Measurements from ENCODE around the gene SCART1. TPM values are rescaled to one million over a fixed set of nuclear protein-coding genes. Genes with fewer than 3 reads are reported as not detected.
"Not testable (repeated sequence)": the region's sequence is repeated elsewhere in the genome, so short reads cannot be mapped to it uniquely, and the experiment has no call there.

SCART1 gene
- total RNA-seq: 3.6 TPM

DNA sequence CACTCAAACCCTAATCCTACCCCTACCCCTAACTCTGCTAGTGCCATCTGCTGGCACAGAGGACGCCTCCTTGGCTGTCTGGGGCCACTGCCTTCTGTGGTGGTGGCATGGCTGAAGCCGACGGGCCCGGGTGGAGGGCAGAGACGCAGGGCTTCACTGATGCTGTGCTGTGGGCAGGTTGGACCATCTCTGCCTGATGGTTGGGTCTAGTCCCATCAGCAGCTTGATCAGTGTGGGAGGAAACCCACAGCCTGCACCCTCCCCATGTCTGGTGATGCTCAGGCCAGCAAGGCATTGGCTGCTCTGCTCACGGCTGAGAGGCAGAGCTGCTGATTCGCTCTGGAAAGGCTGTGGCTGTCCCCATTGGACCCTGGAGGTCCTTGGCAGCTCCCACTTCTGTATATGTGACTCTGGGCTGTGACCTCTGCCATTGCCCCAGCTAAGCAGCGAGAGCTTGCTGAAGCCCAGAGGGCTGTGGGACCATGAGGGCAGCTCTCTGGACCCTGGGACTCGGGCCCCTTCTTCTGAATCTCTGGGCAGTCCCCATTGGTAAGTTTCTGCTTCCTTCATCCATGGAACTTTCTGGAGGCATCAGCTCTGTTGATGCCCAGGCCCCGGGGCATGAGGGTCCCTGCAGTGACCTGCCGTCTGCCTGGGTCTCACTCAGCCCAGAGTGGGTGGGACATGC lies at the start of gene SCART1:
Gene SCART1 (plus strand): TSS at position 430 of the 688 bp plus-strand sequence. CDS start 53 bp downstream, at position 483.
- peak; percentile 4 for DNase-seq (ENCODE audit: low spot score)

DNA sequence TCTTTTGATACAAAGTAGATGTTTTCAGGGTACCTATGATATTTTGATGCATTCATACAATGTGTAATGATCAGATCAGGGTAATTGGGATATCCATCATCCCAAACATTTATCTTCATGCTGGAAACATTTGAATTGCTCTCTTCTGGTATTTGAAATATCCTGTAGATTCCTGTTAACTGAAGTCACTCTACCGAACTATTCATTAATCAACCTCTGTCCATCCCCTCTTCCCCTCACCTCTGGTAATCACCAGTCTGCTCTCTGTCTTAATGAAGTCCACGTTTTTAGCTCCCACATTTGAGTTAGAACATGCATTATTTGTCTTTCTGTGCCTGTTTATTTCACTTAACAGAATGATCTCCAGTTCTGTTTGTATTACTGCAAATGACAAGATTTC lies 48.5 kb upstream of the SCART1 start:
- no peak for DNase-seq (ENCODE audit: low spot score)

DNA sequence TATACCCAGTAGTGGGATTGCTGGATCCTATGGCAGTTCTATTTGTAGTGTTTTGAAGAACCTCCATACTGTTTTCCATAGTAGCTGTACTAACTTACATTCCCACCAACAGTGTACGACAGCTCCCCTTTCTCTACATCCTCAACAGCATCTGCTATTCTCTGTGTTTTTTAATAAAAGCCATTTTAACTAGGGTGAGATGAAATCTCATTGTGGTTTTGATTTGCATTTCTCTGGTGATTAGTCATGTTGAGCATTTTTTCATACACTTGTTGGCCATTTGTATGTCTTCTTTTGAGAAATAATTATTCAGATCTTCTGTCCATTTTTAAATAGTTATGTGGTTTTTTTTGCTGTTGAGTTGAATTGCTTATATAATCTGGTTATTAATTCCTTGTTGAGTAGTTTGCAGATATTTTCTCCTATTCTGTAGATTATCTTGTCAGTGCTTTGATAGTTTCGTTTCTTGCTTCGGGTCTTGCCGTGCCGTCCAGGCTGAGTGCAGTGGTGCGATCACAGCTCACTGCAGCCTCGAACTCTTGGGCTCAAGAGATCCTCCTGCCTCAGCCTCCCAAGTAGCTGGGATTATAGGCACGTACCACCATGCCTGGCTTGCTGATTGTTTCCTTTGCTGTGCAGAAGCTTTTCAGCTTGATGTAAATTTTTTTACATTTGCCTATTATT lies 47.8 kb upstream of the SCART1 start:
- DNase-seq (ENCODE audit: low spot score): no peak

DNA sequence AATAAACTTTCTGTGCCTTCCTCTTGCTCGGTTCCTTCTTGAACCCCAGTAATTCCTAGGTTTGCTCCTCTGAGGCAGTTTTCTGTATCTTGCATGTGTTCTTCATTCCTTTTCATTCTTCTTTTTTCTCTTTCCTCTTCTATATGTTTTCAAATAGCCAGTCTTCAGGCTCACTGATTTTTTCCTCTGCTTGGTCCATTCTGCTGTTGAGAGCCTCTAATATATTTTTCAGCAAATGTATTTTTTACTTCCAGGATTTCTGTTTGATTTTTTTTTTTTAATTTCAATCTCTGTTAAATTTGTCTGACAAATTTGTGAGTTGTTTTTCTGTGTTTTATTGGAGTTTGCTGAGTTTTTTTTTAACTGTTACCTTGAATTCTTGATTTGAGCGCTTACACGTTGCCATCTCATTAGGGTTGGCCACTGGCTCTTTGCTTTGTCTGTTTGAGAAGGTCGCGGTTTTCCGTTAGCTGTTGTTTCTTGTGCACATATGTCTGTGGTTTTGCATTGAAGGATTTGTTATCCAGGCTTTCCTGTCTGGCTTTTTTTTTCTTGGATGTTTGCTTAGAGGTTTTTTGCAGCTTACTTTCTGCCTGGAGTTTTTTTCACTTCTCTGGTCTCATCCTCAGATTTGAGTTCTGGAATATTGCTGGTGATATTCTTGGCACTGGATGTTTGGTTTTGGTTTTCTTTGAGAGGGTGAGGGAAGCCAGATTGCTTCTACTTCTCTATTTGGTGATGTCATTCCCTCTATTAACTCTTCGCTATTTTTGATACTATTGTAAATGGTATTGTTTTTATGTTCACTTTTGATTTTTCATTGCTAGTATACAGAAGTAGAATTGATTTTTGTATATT lies 42.0 kb upstream of the SCART1 start:
- no peak for DNase-seq (ENCODE audit: low spot score)

DNA sequence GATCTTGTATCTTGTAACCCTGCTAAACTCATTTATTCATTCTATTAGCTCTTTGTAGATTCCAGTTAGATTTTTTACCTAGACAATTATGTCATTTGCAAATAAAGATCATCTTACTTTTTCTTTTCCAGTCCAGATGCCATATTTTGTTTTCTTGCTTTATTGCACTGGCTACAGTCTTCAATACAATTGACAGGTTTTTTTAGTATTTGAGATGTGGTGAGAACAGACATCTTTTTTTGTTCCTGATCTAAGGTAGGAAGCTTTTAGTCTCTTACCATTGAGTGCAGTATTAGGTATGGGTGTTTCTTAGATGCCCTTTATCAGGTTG lies 41.4 kb upstream of the SCART1 start:
- no peak for DNase-seq (ENCODE audit: low spot score)

DNA sequence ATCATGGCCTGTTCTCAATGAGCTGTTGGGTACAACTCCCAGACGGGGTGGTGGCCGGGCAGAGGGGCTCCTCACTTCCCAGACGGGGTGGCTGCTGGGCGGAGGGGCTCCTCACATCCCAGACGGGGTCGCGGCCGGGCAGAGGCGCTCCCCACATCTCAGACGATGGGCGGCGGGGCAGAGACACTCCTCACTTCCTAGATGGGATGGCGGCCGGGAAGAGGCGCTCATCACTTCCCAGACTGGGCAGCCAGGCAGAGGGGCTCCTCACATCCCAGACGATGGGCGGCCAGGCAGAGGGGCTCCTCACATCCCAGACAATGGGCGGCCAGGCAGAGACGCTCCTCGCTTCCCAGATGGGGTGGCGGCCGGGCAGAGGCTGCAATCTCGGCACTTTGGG lies 39.3 kb upstream of the SCART1 start:
- DNase-seq (ENCODE audit: low spot score): not testable (repeated sequence)

DNA sequence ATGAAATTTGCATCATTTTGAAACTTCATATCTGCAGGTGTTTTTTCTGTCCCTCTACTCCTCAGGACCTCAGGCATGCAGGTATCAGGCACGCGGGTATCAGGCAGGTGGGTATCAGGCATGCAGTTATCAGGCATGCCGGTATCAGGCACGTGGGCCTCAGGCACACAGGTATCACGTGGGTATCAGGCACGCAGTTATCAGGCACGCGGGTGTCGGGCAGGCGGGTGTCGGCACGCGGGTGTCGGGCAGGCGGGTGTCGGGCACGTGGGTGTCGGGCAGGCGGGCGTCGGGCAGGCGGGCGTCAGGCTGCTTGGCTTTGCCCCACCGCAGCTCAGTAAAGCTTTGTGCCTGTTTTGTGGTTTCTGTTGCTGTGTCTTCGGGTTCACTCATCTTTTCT lies 38.0 kb upstream of the SCART1 start:
- no peak for DNase-seq (ENCODE audit: low spot score)

DNA sequence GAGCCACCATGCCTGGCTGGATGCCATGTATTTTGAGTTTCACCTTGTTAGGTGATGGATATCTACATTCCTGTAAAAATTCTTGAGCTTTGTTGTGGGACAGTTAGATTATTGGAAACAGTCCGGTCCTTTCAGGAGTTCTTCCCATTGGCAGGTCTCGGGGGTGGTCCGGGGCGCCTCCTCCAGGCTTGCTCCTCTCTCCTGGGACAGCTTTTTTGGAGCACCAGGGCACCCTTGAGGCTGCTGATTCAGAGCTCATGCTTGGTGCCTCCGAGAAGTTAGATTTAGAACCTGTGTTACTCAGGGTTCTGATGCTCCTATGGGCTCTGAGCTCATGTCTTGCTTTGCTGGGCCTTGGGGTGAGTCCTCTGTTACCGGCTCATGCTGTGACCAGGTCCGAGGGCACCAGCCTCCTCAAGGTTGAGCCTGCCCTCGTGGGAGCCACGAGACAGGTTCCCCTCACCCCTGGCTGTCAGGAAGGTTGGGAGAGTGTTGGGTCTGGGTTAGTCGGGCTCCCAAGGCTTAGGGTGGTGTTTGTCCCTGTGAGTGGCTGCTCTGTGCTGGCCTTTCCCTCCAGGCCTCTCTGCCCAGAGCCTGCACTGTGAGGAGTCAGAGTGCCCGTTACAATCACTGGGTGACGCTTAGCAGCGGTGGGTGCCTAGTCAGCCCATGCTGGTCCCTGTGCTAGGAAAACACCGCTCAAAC lies 35.3 kb upstream of the SCART1 start:
- DNase-seq (ENCODE audit: low spot score): no peak

DNA sequence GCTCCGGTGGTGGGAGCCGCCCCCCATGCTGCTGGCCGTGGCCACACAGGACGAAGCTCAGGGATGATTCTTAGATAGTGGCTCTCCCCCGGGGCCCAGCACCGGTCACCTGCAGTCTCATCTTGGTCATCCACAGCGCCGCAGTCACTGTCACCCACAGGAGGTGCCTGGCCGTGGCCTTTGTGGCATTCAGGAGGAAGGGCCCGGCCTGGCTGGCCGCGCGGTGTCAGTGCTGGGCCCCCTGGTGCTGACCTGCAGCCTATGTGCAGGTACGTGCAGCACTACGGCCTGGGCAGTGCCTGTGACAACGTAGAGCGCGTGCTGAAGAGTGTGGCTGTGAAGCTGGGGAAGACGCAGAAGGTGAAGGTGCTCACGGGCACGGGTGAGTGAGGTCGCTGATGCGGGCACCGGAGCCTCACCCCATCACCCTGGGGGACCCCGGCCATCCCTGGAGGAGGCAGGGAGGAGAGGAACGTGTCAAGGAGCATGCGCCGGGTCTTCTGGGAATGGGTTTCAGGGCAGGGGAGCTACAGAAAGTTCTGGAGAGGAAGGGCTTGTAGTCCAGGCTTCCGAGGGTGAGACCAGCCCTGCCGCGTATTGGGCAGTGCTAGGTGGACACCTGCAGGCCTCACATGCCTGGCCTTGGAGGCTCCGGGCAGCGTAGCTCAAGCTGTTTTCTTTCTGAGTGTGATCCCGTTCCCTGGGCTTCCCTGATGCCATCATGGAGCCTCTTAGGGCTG lies 34.4 kb upstream of the SCART1 start:
- no peak for DNase-seq (ENCODE audit: low spot score)

DNA sequence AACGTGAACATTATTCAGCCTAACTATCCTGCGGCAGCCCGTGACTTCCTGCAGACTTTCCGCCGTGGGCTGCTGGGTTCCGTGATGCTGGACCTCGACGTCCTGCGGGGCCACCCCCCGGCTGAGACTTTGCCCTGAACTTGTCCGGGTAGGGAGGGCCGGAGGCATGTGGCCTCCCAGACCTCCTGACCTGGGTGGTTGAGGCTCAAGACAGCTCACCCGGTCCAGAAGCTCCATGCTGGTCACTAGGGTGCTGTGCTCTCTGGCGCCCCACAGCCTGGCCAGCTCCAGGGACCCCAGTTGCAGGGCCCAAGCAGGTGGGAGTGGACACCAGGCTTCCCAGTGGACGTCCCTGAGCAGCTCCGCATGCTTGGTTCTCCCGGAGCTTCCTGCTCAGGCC lies 33.7 kb upstream of the SCART1 start:
- DNase-seq (ENCODE audit: low spot score): no peak

DNA sequence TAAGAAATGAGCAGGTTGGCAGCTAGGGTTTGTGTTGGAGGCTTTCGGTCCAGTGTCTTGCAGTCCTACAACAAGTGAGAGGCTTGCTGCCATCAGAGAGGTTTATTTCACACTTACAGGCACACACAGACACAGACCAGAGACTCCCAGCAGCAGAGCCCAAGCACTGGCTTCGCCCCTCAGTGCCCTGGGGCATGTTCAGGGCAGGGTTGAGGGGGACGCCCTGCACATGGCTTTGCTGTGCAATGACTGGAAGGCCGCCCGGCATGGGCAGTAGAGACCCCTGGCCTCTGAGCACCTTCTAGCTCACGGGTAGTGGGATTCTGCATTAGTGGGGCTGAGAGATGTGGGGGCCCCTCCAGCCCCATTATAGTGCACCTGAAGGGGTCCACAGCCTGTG lies 33.2 kb upstream of the SCART1 start:
- no peak for DNase-seq (ENCODE audit: low spot score)

DNA sequence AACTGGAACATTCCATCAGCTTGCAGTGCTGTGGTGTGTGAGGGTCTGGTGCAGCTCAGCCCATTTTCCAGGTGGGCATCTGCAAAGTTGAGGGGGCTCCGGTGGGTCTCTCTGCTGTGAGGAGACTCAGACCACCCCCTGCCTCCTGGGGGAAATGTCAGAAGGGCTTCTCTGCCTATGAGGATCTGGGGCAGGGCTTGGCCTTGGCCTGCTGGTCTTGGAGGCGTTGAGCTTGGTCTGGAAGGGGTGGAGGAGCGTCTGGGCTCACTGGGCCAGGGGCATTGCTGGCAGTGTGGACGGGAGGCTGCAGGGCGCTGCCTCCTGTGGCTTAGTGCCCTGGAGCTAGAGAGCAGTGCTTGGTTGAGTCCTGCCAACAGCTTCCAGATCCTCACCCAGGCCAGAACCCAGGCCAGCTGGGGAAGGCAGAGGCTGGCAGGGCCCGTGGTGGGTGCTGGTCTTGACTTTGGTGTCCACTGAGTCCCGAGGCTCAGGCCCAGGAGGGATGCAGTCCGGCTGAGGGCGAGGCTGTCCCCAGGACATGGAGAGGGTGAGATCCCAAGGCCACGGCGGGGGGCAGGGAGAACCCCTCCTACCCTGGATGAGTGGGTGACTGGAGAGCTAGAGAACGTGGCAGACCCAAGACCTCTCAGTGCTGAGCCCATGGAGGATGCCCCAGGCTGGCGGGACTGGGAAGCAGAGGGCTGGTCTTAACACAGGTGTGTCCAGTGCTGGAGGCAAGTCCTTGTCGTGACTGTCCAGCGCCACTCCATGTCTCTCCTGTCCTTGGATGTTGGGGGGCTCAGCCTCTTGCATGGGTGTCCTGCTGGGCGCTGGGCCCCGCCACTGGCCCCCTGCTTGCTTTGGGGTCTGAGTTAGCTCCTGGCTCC lies 32.2 kb upstream of the SCART1 start:
- DNase-seq (ENCODE audit: low spot score): no peak

DNA sequence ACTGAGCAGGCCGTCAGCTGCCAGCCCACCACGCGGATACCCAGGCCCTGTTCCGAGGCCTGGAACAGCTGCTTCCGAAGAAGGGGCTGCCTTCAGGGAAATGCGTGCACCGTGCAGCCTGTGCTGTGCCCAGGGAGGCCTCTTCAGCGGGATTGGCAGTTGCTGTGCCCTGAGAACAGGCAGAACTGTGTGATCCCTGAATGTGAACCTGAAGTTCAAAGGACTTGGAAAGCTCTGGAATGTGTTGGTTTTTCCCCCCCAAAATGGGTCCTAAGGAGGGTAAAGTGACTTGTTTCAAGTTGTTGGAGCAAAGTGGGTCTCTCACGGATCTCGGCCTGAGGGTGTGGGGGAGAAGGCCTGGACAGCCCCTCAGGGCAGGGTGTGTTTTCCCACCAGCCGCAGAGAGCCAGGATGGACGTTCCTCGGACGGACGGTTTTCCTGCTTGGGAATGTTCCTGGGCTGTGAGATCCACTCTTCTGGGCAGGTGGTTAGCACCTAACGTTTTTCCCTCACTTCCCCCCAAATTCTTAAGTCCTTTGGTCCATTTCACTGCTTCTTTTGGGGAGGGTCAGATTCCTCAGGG lies 31.4 kb upstream of the SCART1 start:
- DNase-seq (ENCODE audit: low spot score): no peak

DNA sequence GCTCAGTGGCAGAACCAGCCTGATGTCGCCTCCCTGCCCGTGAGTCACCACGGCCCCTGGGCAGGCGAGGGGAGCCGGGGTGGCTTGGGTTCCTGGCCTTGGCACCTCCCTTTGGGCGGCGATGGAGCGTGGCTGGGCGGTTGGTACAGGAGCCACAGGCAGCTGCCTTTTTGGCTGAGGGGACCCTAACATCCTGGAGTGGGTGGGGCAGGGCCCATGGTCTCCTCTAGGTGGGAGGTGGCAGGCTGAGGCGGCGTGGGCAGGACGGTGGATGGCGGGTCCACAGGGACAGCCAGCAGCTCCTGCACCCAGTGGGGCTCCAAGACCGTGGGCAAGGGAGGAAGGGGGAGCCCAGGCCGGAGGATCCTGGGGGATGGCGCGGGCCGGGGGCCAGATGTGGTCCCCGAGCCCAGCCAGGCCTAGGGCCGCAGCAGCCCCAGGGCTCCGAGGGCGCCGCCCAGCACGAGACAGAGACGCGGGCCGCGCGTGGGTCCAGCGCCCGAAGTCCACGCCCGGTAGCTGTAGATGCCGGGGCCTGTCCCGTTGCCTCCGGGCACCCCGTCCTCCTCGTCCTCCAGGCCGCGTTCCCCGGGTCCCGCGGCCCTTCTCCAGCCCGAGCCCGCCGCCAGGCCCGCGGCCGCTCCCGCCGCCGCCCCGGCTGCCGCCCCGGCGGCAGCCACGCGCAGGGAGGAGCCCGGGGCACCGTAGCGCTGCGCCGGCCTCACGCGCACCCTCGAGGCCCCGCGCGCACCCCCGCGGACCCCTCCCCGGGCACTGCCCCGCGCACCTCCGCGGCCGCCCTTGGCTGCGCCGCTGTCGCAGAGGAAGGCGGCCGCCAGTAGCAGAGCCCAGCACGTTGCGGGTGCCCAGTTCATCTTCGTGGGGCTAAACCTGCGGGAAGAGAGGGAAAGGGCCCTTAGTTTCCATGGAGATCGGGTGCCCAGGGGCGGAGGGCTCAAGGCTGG lies 30.7 kb upstream of the SCART1 start:
- no peak for DNase-seq (ENCODE audit: low spot score)

DNA sequence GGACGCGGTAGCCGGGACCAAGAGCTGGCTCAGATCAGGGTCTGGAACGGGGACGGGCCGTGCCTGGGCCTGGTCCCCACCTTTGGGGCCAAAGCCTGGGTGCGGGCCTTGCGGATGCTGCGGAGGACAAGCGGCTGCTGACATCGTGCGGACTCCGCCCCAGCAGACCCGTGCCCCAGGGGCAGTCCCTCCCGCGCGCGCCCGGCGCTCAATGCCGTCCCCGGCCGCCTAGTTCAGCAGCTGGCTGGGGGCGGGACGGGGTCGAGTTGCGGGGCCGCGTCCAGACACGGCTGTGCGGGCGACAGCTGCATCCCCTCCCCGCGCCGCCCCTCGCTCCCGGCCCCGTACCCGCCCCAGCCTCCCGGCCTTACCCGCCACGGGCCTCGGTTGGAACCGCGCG lies 29.6 kb upstream of the SCART1 start:
- DNase-seq (ENCODE audit: low spot score): not testable (repeated sequence)

DNA sequence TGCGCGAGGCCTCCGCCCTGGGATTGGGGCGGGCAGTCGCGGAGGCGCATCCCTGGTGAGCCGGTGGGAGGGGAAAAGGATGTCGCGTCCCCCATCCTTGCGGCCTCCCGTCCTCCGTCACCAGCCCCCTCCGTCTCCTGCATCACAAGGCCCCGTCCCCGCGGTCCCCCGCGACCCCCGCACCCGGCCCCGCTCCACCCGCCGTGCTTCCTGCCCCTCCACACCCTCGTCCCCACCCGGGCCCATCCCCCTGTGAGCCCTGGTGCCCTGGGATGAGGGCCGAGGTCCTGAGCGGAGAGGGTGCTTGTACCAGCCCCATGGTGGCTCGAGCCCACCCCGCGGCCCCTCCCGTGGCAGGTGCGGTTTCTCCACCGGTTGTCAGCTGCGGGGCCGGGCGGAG lies 29.1 kb upstream of the SCART1 start, which contains the start of gene SPRN:
Gene SPRN (minus strand): TSS at position 25 of the 400 bp plus-strand sequence. CDS start 944 bp downstream, outside the sequence.
- DNase-seq (ENCODE audit: low spot score): not testable (repeated sequence)

DNA sequence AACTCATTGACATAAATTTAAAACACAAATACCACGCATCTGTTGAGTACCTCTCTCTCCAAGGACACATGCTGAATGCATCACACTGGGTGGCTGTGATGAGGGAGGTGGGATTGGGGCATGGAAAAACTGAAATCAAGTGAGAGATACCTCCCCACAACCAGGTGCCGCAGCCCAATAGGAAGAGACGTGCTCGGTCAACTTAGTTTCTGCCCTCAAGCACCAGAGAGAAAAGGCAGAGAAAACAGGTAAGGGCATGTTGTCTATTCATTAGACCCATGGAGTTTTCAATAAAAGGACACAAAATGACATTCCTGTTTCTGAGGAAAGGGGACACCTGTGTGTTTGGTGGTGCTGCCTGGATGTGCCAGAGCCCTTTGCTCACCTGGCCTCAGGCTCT lies 24.2 kb upstream of the SCART1 start:
- DNase-seq (ENCODE audit: low spot score): not testable (repeated sequence)

DNA sequence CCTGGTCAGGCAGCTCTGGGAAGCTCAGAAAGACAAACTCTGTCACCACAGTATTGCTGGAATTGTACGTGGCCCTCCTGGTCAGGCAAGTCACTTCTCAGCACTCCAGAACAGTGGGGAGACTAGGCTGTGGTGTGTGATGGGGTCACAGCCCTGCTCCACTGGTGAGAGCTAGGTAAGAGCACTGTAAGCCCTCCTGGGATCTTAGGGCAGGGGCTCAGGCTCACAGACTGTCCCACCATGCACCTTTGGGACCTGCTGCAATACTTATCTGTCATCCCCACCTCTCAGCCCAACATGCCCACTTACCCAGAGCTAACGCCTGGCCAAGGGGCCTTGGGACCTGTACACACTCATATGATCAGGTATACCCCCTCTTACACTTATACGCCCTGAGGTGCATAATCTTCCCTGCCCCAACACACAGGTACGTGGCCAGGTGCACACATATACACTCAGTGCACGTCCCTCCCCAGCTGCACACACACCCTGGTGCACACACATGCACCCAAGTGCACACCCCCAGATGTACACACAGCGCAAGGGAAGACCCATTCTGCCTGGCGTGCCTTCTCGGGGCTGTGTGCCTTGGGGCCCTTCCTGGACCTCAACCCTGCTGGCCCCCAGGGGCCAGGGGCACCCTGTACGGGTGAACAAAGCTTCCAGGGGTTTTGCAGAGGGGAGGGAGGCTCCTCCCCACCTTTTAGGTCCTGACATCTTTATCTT lies 21.7 kb upstream of the SCART1 start:
- not testable (repeated sequence) for DNase-seq (ENCODE audit: low spot score)

Measured in mucosa of gallbladder (tissue), 1 donor.